GM18511 (cell line): ENCODE data around the gene PALD1.

ENCODE experiments used
- ATAC-seq: cut with Tn5 transposase; IDR thresholded peaks from one replicate; pipeline ENCODE4 v1.9.1; 2021; ENCODE audit warnings: mild to moderate bottlenecking, moderate library complexity; ENCODE audit not compliant: unreplicated experiment

Gene PALD1

GRCh38 chr10:70535001-70535400 is 56.4 kb downstream of the PALD1 start:
- ATAC-seq: no peak

GRCh38 chr10:70535451-70535850 is 56.9 kb downstream of the PALD1 start:
- no peak for ATAC-seq

DNA sequence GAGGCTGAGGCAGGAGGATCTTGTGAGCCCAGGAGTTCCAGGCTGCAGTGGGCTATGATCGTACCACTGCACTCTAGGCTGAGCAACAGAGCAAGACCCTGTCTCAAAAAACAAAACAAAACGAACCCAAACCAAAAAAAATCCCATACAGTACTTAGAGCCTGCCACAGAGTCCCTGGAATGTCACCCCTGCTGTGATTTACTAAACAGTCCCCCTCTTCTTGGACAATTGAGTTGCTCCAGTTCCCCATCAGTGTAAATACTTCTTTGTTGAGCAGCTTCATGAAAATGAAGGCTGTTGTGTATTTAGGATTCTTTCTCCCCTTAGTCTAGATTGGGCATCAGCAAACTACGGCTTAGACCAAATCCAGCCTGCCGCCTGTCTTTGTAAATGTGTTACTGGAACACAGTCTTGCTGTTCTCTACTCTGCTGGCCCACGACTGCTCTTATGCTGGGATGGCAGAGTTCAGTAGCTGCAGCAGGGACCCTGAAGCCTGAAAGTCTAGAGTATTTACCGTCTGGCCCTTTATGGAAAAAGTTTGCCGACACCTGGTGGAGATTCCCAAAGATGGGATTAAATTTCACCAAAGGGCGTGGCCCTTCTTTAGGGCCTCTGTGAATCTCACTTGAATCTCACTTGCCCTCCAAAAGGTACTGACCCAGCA is 57.8 kb downstream of the PALD1 start:
- ATAC-seq: no peak

GRCh38 chr10:70537398-70538194 is 59.0 kb downstream of the PALD1 start:
- ATAC-seq: no peak

- no peak for ATAC-seq
Observed at GRCh38 chr10:70538195-70538520, 59.6 kb downstream of the PALD1 start.

- no peak for ATAC-seq
Observed at GRCh38 chr10:70538731-70539338, 60.3 kb downstream of the PALD1 start.

GRCh38 chr10:70539471-70539870 is 60.9 kb downstream of the PALD1 start:
- ATAC-seq: no peak

DNA sequence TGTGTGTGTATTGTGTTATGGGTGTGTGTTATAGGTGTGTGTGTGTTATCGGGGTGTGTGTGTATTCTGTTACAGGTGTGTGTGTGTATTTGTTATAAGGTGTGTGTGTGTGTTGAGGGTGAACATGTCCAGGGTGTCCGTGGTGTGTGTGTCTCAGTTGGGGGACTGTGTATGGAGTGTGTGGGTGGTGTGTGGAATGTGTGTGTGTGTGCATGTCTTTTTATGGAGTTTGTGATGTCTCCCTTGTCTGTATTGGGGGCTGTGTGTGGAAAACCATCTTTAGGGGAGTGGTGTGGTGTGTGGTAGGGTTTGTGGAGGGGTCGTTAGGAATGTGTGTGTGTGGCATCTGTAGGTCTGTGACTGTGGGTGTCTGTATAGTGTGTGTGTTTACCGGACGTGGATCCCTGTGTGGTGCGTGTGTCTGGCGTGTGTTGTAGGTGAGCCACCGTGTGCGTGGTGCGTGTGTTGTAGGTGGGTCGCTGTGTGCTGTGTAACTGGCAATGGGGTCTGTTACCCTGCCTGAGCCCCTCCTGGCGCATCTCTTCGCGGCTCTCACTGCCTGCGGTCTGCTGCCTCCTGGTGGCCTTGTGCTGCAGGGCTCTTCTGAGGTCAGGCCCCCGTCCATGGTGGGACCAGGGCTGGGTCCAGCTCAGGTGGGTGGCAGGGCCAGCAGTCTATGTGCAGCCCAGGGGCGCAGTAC is 61.7 kb downstream of the PALD1 start:
- no peak for ATAC-seq

DNA sequence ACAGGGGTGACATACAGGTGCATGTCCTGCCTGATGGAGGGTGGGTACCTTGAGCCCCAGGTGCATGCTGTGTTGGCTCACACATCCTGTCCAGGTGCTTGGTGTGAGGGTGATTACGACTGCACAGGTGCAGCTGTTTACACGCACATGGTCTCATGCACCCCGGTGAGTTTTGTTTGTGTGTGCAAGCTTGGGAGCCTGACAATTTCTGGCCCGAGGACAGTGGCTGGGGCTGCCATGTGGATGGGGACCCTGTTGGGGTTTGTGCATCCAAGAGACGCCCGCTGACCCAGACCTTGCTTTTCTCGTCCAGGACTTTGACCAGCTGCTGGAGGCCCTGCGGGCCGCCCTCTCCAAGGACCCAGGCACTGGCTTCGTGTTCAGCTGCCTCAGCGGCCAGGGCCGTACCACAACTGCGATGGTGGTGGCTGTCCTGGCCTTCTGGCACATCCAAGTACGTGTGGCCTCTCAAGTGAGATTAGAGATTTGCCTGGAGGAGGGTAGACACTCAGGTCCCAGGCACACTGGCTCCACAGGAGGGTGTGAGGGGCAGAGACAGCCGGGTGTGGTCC is 62.3 kb downstream of the PALD1 start:
- no peak for ATAC-seq

DNA sequence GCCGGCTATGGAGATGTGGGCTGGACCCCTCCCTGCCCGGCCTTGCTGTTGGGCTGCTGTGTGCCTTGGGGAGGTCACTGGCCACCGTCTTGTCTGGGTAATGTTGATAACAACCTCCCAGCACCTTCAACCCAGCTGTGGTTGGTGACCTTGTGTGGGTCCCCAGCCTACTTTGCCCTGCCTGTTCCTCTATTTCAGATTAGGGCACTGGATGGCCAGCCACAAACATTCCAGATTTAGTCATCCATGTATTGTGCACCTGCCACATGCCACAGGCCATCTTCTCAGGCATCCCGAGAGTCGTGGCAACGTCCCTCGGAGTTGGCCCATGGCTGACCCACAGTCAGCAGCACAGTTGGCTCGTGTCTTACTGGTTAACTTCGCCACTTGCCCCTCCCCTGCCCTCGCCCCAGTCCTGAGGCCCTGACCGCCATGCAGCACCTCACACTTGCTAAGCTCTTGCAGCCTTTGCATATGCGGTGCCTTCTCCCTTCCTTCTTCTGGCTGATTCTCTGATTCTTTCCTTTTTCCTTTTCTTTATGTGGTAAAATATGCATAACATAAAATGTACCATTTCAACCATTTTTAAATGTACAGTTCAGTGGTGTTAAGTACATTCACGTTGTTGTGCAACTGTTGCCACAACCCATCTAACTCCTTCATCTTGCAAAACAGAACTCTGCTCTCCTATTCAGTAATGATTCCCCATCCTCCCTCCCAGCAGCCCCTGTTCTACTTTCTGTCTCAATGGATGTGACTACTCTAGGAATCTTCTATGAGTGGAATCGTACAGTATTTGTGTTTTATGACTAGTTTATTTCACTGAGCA is 63.4 kb downstream of the PALD1 start:
- no peak for ATAC-seq

- ATAC-seq: no peak
Observed at GRCh38 chr10:70542565-70542938, 64.0 kb downstream of the PALD1 start.

- no peak for ATAC-seq
Observed at GRCh38 chr10:70543911-70544310, 65.3 kb downstream of the PALD1 start.

- no peak for ATAC-seq
Observed at GRCh38 chr10:70544431-70545340, 66.1 kb downstream of the PALD1 start.

DNA sequence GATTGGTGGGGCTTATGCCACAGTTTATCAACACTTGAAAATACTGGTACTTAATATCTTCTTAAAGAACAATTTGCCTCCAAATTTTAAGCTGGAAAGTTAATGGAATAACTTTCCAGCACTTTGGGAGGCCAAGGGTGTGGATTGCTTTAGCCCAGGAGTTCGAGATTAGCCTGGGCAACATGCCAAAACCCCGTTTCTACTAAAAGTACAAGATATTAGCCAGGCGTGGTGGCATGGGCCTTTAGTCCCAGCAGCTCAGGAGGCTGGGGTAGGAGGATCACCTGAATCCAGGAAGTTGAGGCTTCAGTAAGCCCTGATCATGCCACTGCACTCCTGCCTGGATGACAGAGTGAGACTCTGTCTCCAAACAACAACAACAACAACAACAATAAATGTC is 68.0 kb downstream of the PALD1 start:
- ATAC-seq: no peak

GRCh38 chr10:70549351-70549961 is 70.9 kb downstream of the PALD1 start:
- no peak for ATAC-seq

- no peak for ATAC-seq
Observed at GRCh38 chr10:70549962-70550458, 71.4 kb downstream of the PALD1 start.

- ATAC-seq: no peak
Observed at GRCh38 chr10:70550459-70550858, 71.9 kb downstream of the PALD1 start.

GRCh38 chr10:70551466-70551865 is 72.9 kb downstream of the PALD1 start:
- no peak for ATAC-seq

- no peak for ATAC-seq
Observed at GRCh38 chr10:70551971-70552422, 73.4 kb downstream of the PALD1 start.
